ENCODE results near the gene CRYZL1.

CRYZL1 gene

GRCh38 chr21:33650230-33650629, 8.7 kb upstream of the CRYZL1 start:
- ChIA-PET POLR2A (ENCODE audit: low non-redundant PET) (no interaction called here), CTCF (interaction anchor here (0.7 kb wide), 2 partner anchors 17 to 242 kb away, joined by 3 read pairs; no protein-coding TSS in a partner anchor)
- DNase-seq (ENCODE audit: low spot score) = no peak
- no peak overlapping the region for H3K27ac ChIP-seq
- no peak for TF ChIP-seq CTCF (conservative IDR thresholded peaks at IDR 0.05; ENCODE audit: low read depth)

- POLR2A ChIA-PET (ENCODE audit: low non-redundant PET) = no interaction called here
- CTCF ChIA-PET = no interaction called here
- no peak for TF ChIP-seq CTCF (conservative IDR thresholded peaks at IDR 0.05; ENCODE audit: low read depth)
- no peak for DNase-seq (ENCODE audit: low spot score)
- H3K27ac ChIP-seq = no peak overlapping the region
Observed at GRCh38 chr21:33648555-33648954, 7.0 kb upstream of the CRYZL1 start.

- no peak overlapping the region for H3K27ac ChIP-seq
- ChIA-PET CTCF (no interaction called here), POLR2A (ENCODE audit: low non-redundant PET) (no interaction called here)
- no peak for TF ChIP-seq CTCF (conservative IDR thresholded peaks at IDR 0.05; ENCODE audit: low read depth)
- DNase-seq (ENCODE audit: low spot score) = no peak
Observed at GRCh38 chr21:33647587-33647986, 6.0 kb upstream of the CRYZL1 start.

- no peak for TF ChIP-seq CTCF (conservative IDR thresholded peaks at IDR 0.05; ENCODE audit: low read depth)
- CTCF ChIA-PET = no interaction called here
- POLR2A ChIA-PET (ENCODE audit: low non-redundant PET) = no interaction called here
- H3K27ac ChIP-seq = peak overlapping the region; percentile 29; the same call in 1 of the 2 replicates
- DNase-seq (ENCODE audit: low spot score) = no peak
Observed at GRCh38 chr21:33645730-33646129, 4.2 kb upstream of the CRYZL1 start.

- peak overlapping the region; percentile 76 for H3K27ac ChIP-seq
- TF ChIP-seq CTCF (conservative IDR thresholded peaks at IDR 0.05; ENCODE audit: low read depth) = no peak
- CTCF ChIA-PET = interaction anchor here (0.6 kb wide), 2 partner anchors 210 to 1306 kb away, joined by 3 to 4 read pairs; no protein-coding TSS in a partner anchor
- POLR2A ChIA-PET (ENCODE audit: low non-redundant PET) = no interaction called here
- peak; percentile 13 for DNase-seq (ENCODE audit: low spot score)
Observed at GRCh38 chr21:33644383-33645074, 3.0 kb upstream of the CRYZL1 start.

GRCh38 chr21:33643658-33644311, 2.2 kb upstream of the CRYZL1 start:
- POLR2A ChIA-PET (ENCODE audit: low non-redundant PET) = no interaction called here
- peak overlapping the region; percentile 86 for H3K27ac ChIP-seq
- CTCF ChIA-PET = interaction anchor here (0.6 kb wide), 1 partner anchor 211 kb away, joined by 3 read pairs; no protein-coding TSS in a partner anchor
- no peak for TF ChIP-seq CTCF (conservative IDR thresholded peaks at IDR 0.05; ENCODE audit: low read depth)
- DNase-seq (ENCODE audit: low spot score) = peak; percentile 14

Measured in RWPE1 (cell line).